WERI-Rb-1 (cell line): Measurements from ENCODE around the gene DDR2.

Experiments used
- DNase-seq: peaks from one replicate; pipeline ENCODE4 v3.0.0-alpha.2; 2020
- H3K27ac ChIP-seq: fragments of 250-450 bp; sonication (Bioruptor Pico); 2 replicates; pipeline ENCODE4 v1.5.1; 2020; ENCODE audit warnings: mild to moderate bottlenecking, moderate library complexity
- H3K27me3 ChIP-seq: fragments of 250-450 bp; sonication (Bioruptor Pico); 2 replicates; pipeline ENCODE4 v1.5.1; 2021; ENCODE audit warnings: mild to moderate bottlenecking, low read depth, moderate library complexity; ENCODE audit not compliant: insufficient read depth, severe bottlenecking
- H3K36me3 ChIP-seq: fragments of 250-450 bp; sonication (Bioruptor Pico); 2 replicates; pipeline ENCODE4 v1.5.1; 2020; ENCODE audit warnings: mild to moderate bottlenecking, moderate library complexity
- H3K4me3 ChIP-seq: 2 replicates; pipeline ENCODE4 v1.5.1; 2011; ENCODE audit warnings: low read depth, mild to moderate bottlenecking, control low read depth, low read length
- H3K9me3 ChIP-seq: fragments of 250-450 bp; sonication (Bioruptor Pico); 2 replicates; pipeline ENCODE4 v1.5.1; 2021; ENCODE audit warnings: mild to moderate bottlenecking, moderate library complexity; ENCODE audit not compliant: severe bottlenecking
- TF ChIP-seq, protein P1 (sequence below): IDR thresholded peaks from 2 replicates; pipeline ENCODE4 v1.5.1; 2011; ENCODE audit warnings: low read depth, mild to moderate bottlenecking, control low read depth, inconsistent platforms, low read length

The DDR2 gene

DNA sequence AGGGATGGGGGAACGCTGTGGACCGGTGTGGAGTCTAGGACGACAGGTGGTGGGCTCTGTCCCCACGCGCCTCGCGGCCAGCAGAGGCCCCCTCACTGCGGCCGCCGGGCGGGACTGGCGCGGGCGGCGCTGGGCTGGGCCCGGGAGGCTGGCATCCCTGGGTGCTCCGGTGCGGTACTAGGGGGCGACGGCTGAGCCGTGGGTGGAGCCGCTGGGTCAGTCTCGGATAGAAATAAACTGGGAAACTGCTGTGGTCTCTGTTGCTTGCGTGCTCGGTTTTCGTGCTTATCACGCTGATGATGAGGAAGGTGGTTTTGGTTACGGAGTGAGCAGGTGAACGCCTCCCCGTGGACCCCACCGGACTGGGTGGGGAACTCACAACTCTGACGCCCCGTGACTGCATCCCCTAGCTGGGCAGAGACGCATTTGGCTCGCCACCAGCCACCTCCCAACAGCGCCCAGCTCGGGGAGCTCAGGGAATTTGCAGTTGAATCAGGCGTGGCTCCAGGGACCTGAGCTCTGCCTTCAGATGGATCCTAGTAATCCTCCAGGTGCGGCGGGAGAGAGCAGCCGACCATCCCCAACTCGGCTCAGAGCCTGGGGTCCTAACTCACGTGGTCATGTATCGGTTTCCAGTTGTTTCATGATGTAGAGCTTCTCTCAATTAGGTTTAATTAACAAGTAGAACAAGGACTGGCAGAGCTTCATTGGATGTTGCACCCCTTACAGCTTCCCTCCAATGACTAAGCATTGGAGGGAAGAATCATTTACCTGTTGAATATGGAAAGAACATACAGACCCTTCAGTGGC, 190.3 kb downstream of the DDR2 start:
- peak overlapping the region; percentile 64 for H3K4me3 ChIP-seq
- H3K9me3 ChIP-seq, result no peaks in the 10 kb centered on the region
- H3K27ac ChIP-seq, result peak overlapping the region; percentile 15; the same call in 1 of the 2 replicates
- TF ChIP-seq, protein P1, sequence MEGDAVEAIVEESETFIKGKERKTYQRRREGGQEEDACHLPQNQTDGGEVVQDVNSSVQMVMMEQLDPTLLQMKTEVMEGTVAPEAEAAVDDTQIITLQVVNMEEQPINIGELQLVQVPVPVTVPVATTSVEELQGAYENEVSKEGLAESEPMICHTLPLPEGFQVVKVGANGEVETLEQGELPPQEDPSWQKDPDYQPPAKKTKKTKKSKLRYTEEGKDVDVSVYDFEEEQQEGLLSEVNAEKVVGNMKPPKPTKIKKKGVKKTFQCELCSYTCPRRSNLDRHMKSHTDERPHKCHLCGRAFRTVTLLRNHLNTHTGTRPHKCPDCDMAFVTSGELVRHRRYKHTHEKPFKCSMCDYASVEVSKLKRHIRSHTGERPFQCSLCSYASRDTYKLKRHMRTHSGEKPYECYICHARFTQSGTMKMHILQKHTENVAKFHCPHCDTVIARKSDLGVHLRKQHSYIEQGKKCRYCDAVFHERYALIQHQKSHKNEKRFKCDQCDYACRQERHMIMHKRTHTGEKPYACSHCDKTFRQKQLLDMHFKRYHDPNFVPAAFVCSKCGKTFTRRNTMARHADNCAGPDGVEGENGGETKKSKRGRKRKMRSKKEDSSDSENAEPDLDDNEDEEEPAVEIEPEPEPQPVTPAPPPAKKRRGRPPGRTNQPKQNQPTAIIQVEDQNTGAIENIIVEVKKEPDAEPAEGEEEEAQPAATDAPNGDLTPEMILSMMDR, result 0 out of 2 replicates have a peak, but pooled peaks have one; percentile 21
- peak; percentile 74 for DNase-seq
- no peaks in the 10 kb centered on the region for H3K27me3 ChIP-seq
- no peaks in the 10 kb centered on the region for H3K36me3 ChIP-seq

DNA sequence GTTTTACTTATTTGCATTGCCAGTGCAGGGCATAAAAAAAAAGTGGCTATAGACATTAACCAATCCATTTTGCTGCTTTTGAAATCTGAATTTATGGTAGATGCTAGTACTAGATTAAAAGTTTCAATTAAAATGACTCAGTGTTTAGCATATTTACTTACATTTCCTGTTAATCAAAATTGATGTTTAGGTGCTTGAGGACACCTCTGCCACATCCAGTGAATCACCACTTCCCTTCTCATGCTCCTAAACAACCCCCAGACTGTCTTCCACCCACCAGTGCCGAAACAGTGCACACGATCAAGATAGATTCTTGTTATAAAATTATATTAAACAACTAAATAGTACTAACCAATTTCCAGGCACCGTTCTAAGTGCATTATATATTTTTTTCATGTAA, 191.0 kb downstream of the DDR2 start:
- H3K36me3 ChIP-seq, result no peaks in the 10 kb centered on the region
- H3K4me3 ChIP-seq, result no peak overlapping the region
- TF ChIP-seq, protein P1, result no peak
- no peaks in the 10 kb centered on the region for H3K9me3 ChIP-seq
- DNase-seq, result no peak
- no peak overlapping the region; the same call in 1 of the 2 replicates for H3K27ac ChIP-seq
- no peaks in the 10 kb centered on the region for H3K27me3 ChIP-seq

DNA sequence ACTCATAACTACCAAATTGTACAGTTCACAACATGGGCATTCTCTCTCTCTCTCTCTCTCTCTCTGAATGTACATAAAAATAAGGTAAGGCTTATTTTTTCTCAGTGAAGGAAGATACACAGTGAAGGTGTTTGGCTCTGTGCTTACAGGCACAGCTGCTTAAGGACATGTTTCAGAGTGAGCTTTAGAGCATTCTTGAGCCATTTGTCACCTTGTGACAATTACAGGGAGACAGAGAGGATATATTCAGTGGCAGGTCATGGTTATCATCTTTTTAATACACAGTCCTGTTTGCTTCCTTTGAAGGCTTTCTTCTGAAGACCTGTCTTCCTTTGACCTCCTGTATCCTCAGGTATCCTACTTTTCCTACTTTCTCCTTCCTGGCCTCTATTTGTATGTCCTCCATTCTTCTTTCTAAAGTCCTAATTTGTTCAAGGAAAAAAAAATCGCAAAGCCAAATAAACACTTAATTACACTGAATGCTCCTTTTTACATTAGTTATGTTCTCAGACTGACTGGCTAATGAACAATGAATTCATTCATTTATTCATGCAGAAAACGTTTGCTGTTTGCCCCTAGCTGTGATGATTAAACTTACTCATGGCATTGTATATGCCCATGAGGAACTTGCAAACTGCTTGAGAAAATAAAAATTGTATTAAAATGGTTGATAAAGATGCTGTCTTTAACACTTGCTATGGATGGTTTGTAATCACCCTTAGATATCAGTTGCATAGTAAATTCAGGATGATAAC, 191.7 kb downstream of the DDR2 start:
- Histone ChIP-seq H3K4me3 (no peak overlapping the region), H3K27me3 (no peaks in the 10 kb centered on the region), H3K36me3 (no peaks in the 10 kb centered on the region), H3K27ac (no peak overlapping the region), H3K9me3 (no peaks in the 10 kb centered on the region)
- TF ChIP-seq, protein P1, result no peak
- DNase-seq, result no peak

DNA sequence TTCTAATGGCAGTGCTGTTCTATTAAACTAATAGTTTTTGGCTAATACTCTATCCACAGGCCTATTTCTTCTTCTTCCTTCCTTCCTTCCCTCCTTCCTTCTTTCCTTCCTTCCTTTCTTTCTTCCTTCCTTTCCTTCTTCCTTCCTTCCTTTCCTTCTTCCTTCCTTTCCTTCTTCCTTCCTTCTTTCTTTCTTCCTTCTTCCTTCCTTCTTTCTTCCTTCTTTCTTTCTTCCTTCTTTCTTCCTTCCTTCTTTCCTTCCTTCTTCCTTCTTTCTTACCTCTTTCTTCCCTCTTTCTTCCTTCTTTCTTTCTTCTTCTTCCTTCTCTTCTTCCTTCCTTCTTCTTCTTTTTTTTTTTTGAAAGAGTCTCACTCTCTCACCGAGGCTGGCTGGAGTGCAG, 197.0 kb downstream of the DDR2 start:
- TF ChIP-seq, protein P1, result no peak
- H3K4me3 ChIP-seq, result no peak overlapping the region
- no peaks in the 10 kb centered on the region for H3K27me3 ChIP-seq
- no peaks in the 10 kb centered on the region for H3K9me3 ChIP-seq
- H3K36me3 ChIP-seq, result no peaks in the 10 kb centered on the region
- H3K27ac ChIP-seq, result no peak overlapping the region
- DNase-seq, result no peak

DNA sequence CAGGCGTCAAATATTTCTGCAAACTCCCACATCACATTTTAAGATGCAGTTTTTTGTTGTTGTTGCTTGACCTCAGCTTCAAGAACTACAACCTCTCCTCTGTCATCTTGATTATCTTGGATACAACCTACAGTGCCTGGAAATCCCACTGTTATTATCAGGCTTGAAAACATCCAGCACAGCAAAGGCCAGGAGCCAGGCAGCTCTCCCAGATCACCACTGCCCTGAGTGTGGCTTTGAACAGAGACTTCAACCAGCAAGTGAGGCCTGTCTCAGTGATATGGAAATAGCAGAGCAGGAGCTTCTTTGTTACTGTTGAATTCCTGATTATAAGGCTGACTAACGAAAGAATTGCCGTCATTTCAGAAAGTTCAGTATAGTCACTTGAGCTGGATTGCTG, 200.2 kb downstream of the DDR2 start:
- Histone ChIP-seq H3K36me3 (no peaks in the 10 kb centered on the region), H3K9me3 (no peaks in the 10 kb centered on the region), H3K27me3 (no peaks in the 10 kb centered on the region), H3K4me3 (no peak overlapping the region), H3K27ac (no peak overlapping the region)
- DNase-seq, result no peak
- TF ChIP-seq, protein P1, result no peak
